SK-N-MC (cell line): ENCODE results near the gene COQ8B.

Experiments
- DNase-seq: peaks from one replicate; pipeline ENCODE4 v3.0.0-alpha.2; 2011; ENCODE audit warnings: low read depth, low spot score
- H3K27ac ChIP-seq: fragments of 200-600 bp; sonication (generic); 2 replicates; pipeline ENCODE4 v1.5.1; 2016; ENCODE audit warnings: mixed run types
- H3K36me3 ChIP-seq: fragments of 200-600 bp; sonication (generic); 2 replicates; pipeline ENCODE4 v1.6.1; 2017; ENCODE audit warnings: antibody characterized with exemption, low read length, mixed read lengths; ENCODE audit not compliant: insufficient read depth
- H3K4me3 ChIP-seq: fragments of 200-600 bp; sonication (generic); 2 replicates; pipeline ENCODE4 v1.5.1; 2016
- H3K9ac ChIP-seq: fragments of 200-600 bp; sonication (generic); 2 replicates; pipeline ENCODE4 v1.8.0; 2017; ENCODE audit warnings: mixed run types, mixed read lengths; ENCODE audit not compliant: insufficient read length
- H3K9me3 ChIP-seq: fragments of 200-600 bp; sonication (generic); 2 replicates; pipeline ENCODE4 v1.6.1; 2017; ENCODE audit warnings: low read depth, mild to moderate bottlenecking, antibody characterized with exemption, low read length, moderate library complexity, mixed read lengths
- EZH2 ChIP-seq: fragments of 200-600 bp; sonication (generic); IDR thresholded peaks from one replicate; pipeline ENCODE4 v1.6.1; 2017; ENCODE audit warnings: antibody characterized with exemption
- FOXP2 ChIP-seq: optimal IDR thresholded peaks from 2 replicates; pipeline ENCODE3; 2011; ENCODE audit warnings: mild to moderate bottlenecking, moderate library complexity; ENCODE audit not compliant: insufficient read depth; ENCODE audit errors: extremely low read length, control extremely low read depth
- POLR2AphosphoS5 ChIP-seq: IDR thresholded peaks from 2 replicates; pipeline ENCODE4 v1.6.1; 2012; ENCODE audit warnings: mild to moderate bottlenecking, low read depth, low read length, borderline replicate concordance

COQ8B gene

DNA sequence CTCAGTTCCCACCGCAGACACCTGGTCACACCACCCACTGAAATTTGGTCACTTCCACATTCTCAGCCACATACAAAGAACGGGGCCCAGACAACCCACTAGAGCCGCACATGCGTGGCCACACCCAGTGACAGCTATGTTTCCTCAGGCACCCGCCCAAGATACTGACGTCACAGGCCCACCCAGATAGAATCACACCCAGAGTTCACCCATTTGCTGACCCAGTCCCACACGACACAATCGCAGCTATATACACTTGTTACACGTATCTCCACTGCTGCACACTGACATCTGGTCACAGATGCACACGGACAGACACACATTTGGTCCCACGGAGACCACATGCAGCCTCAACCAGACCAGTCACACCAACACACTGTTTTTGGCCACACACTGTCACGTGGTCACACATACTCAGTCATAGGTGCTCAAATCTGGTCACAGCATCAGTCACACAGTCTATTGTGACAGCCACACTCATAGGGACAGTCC is 29.1 kb downstream of the COQ8B start:
- DNase-seq, result no peak
- no peak overlapping the region for H3K27ac ChIP-seq
- H3K9ac ChIP-seq, result no peak overlapping the region
- TF ChIP-seq POLR2AphosphoS5, result no peak
- H3K36me3 ChIP-seq, result peaks cover 6% of the 10 kb centered on the region; the same call in 1 of the 2 replicates
- no peak overlapping the region for H3K4me3 ChIP-seq
- no peaks in the 10 kb centered on the region for H3K9me3 ChIP-seq

DNA sequence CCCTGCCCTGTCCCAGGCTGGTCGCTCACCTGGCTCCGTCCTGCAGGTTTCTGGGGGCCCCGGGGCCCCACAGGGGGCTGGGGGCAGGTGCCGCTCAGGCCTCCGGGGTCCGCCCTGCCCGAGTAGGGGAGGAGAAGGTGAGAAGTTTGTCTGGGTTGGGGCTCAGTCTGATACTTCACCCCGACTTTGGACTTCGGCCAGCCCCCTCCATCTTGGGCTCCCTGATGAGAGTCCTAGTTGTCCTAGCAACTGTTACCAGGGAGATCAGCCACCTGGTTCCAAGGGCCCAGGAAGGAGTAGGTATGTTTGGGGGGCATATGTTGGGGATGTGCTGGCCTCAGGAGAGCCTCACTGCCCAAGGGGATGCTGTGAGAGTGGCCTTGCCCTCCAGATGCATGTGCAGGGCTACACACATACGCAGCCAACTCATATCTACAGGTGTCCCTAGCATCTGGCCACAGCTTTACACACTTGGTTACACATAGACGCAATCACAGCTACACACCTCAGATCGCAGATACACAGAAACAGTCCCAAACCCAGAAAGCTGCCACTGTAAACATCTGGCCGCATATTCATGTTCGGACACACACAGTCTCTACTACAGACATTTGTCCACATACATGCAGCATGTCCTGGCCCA is 29.7 kb downstream of the COQ8B start:
- Histone ChIP-seq H3K27ac (no peak overlapping the region), H3K9ac (no peak overlapping the region), H3K9me3 (no peaks in the 10 kb centered on the region), H3K36me3 (peaks cover 6% of the 10 kb centered on the region; the same call in 1 of the 2 replicates), H3K4me3 (no peak overlapping the region)
- TF ChIP-seq EZH2 (no peak), POLR2AphosphoS5 (no peak), FOXP2 (no peak)
- no peak for DNase-seq

DNA sequence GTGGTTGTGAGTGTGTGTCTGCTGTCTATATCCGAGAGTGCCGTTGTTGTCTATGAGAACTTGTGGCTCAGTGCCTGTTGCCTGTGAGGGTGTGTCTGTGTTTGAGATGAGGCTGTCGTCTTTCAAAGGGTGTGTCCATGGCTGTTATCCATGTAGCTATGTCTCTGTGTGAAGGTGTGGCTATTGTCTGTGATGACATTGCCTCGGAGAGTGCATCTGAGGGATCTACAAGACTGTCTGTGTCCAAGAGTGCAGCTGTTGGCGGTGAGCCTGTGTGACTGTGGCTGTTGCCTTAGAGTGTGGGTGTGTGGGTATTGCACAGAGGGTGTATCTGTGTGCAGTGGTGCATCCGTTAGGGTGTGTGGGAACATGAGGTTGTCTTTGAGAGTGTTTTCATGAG is 31.1 kb downstream of the COQ8B start:
- Histone ChIP-seq H3K36me3 (peaks cover 13% of the 10 kb centered on the region; the same call in 1 of the 2 replicates), H3K9me3 (no peaks in the 10 kb centered on the region), H3K9ac (no peak overlapping the region), H3K27ac (no peak overlapping the region), H3K4me3 (no peak overlapping the region)
- DNase-seq, result no peak
- TF ChIP-seq POLR2AphosphoS5, result no peak
- TF ChIP-seq EZH2, result no peak
- TF ChIP-seq FOXP2, result no peak

DNA sequence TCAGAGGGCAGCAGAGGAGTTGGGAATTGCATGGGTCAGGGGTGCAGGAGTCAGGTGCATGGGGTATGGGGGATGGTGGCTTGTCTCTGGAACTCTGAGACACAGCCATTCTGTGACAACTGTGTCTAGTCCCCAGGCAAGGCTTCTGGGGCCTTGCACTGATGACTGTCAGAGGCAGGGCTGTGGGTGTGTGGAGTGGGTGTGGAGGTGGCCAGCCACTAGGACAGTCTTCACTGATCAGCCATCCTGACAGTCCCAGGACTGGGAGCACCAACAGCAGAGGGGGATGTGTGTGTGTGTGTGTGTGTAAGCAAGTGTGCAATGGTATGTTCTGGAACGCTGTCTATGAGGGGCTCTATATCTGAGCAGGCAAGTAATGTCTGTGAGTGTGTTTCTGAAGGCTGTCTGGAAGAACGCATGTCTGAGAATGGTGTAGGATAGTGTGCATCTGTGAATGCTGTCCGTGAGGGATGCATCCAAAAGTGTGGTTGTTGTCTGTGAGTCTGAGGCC is 31.6 kb downstream of the COQ8B start:
- Histone ChIP-seq H3K4me3 (no peak overlapping the region), H3K9me3 (no peaks in the 10 kb centered on the region), H3K36me3 (peaks cover 13% of the 10 kb centered on the region; the same call in 1 of the 2 replicates), H3K9ac (no peak overlapping the region), H3K27ac (no peak overlapping the region)
- no peak for DNase-seq
- no peak for TF ChIP-seq EZH2
- TF ChIP-seq FOXP2, result no peak
- TF ChIP-seq POLR2AphosphoS5, result no peak

DNA sequence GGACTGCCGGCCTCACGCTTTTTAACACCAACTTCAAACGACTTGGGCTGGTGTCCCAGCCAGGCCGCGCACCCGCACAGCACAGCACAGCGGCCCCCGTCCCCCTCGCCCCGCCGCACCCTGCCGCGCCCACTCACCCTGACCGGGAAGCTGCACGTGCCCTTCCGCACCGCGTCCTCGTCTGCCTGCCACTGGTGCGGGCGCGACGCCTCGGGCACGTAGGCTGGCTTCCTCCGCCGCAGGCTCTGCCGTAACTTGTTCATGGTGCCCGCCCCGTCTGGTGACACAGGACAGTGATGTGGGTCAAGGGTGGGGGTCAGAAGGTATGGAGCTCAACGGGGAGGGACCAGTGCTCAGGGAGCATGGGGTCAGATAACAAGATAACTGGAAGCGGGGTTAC is 32.4 kb downstream of the COQ8B start:
- TF ChIP-seq POLR2AphosphoS5, result no peak
- TF ChIP-seq EZH2, result no peak
- TF ChIP-seq FOXP2, result no peak
- peaks cover 13% of the 10 kb centered on the region; the same call in 1 of the 2 replicates for H3K36me3 ChIP-seq
- no peak for DNase-seq

DNA sequence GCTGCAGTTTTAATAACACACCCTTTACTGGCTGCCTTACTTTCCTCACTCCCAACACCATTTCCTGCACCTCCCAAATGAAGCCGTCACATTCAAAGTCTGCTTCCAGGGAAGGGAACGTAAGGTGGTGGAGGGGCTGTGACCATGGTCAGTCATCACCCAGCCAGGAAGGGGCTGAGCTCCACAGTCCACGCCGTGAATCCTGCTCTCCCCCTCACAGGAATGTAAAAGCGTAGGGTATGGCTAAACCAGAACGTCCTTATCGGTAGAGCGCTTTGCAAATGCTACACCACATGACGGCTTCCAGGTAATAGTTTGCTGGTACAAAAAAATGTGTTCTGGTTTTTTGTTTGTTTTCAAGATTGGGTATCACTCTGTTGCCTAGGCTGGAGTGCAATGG is 33.2 kb downstream of the COQ8B start:
- TF ChIP-seq FOXP2, result no peak
- TF ChIP-seq EZH2, result no peak
- no peak for TF ChIP-seq POLR2AphosphoS5
- no peak overlapping the region for H3K9ac ChIP-seq
- no peak overlapping the region for H3K4me3 ChIP-seq
- DNase-seq, result no peak
- H3K27ac ChIP-seq, result no peak overlapping the region
- peaks cover 17% of the 10 kb centered on the region; the same call in 1 of the 2 replicates for H3K36me3 ChIP-seq
- no peaks in the 10 kb centered on the region for H3K9me3 ChIP-seq

More for the DNA sequence above, 32.4 kb downstream of the COQ8B start:
- no peak overlapping the region for H3K27ac ChIP-seq
- no peak overlapping the region for H3K9ac ChIP-seq
- no peaks in the 10 kb centered on the region for H3K9me3 ChIP-seq
- H3K4me3 ChIP-seq, result no peak overlapping the region

DNA sequence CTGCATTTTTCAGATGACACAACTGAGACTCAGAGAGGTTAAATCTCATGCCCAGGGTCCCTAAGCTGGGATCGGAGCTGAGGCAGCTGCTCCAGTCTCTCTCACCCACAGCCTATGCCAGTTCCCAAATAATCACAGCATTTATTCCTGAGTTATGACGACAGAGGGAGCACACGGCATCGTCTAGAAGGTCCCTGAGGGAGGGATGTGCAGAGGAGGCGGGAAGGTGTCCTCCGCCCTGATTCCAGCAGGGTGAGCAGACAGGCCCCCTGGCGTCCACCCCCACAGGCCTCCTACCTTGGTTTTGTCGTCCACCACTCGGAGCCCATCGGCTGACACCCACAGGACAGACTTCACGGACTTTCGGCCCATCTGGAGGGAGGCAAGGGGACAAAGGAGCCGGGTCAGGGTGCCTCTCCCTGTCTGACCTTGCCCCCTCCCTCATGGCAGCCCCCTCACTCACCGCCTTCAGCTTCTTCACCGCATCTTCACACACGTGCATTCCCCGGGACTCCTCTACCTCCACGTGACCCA is 34.2 kb downstream of the COQ8B start:
- no peak for TF ChIP-seq EZH2
- TF ChIP-seq POLR2AphosphoS5, result no peak
- TF ChIP-seq FOXP2, result no peak
- H3K36me3 ChIP-seq, result peaks cover 27% of the 10 kb centered on the region; the same call in 1 of the 2 replicates
- no peak for DNase-seq
- no peak overlapping the region for H3K4me3 ChIP-seq
- H3K27ac ChIP-seq, result no peak overlapping the region
- no peaks in the 10 kb centered on the region for H3K9me3 ChIP-seq
- H3K9ac ChIP-seq, result no peak overlapping the region

DNA sequence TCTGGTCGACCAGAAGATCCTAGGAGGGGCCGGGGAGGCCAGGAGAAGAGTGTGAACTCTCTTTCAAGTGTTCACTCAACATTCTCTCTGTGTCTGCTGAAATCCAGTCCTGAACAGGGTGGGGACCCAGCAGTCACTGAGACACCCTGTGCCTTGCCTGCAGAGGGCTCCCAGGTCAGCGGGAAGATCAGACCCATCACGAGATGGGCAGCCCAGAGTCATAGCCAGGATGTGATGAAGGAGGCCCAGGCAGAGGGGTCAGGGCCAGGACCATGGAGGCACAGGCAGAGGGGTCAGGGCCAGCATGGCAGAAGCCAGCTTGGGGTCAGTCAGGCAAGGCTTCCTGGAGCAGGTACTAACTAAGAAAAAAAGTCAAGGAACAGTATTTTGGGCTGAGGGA is 35.6 kb downstream of the COQ8B start:
- H3K9ac ChIP-seq, result no peak overlapping the region
- TF ChIP-seq FOXP2 (no peak), EZH2 (no peak), POLR2AphosphoS5 (no peak)
- H3K36me3 ChIP-seq, result peaks cover 37% of the 10 kb centered on the region; the same call in 1 of the 2 replicates

DNA sequence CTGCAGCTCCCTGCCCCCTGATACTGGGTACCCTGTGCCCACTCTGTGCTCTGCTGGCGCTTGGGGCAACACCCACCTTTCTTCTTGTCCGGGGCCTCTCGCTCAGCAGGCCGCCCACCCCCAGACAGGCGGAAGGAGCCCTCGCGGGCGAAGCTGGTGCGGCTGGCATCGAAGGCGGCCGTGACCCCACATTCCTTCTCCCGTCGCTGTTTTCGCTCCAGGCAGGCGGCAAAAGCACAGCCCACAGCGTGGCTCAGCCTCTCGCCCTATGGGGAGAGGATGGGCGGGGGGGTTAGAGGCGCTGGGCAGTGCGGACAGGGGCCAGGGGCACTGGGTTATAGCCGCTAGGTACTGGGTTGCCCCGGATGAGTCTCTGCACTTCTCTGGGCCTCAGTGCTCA is 39.5 kb downstream of the COQ8B start:
- H3K27ac ChIP-seq, result no peak overlapping the region
- H3K9me3 ChIP-seq, result no peaks in the 10 kb centered on the region
- H3K4me3 ChIP-seq, result no peak overlapping the region
- H3K36me3 ChIP-seq, result peaks cover 60% of the 10 kb centered on the region; the same call in 1 of the 2 replicates
- no peak overlapping the region for H3K9ac ChIP-seq
- DNase-seq, result no peak
- TF ChIP-seq FOXP2 (no peak), EZH2 (no peak), POLR2AphosphoS5 (no peak)

More for the DNA sequence above, 35.6 kb downstream of the COQ8B start:
- Histone ChIP-seq H3K4me3 (no peak overlapping the region), H3K27ac (no peak overlapping the region), H3K9me3 (no peaks in the 10 kb centered on the region)
- no peak for DNase-seq
